ENCODE results near the gene MAN1A2. TPM values are rescaled to one million over a fixed set of nuclear protein-coding genes. Genes with fewer than 3 reads are reported as not detected.

Gene MAN1A2
- total RNA-seq, 1 experiment from 2014 or later = 21.1 TPM

DNA sequence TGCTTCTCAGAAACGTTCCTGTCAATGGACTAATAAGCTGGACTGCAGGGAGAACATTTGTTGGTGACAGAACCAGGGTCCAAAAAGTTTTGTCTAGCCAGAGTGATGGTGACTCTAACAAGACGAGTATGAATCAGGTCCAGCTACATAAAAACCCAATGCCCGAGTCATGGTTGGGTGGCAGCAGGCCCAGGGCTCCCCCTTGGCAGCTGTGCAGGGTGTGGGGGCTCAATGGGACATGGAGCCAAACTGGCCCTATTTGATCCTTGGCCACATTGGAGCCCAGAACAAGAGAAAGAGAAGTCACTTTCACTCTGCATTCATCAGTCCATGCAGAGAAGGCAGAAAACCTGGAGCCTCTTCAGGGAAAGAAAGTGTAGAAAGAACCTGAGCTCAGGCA lies 200.7 kb downstream of the MAN1A2 start:
- no peak overlapping the region for H3K9ac ChIP-seq (ENCODE audit: low read length)
- no peaks in the 10 kb centered on the region for H3K9me2 ChIP-seq (replicated peaks; ENCODE audit: low read length)
- no peak for DNase-seq
- H3K27me3 ChIP-seq (ENCODE audit: low read length) = no peaks in the 10 kb centered on the region
- no peaks in the 10 kb centered on the region for H3K79me2 ChIP-seq (ENCODE audit: low read length)
- TF ChIP-seq EZH2phosphoT487 (IDR thresholded peaks at IDR 0.05; ENCODE audit: borderline replicate concordance, low read length) (no peak), EZH2 (IDR thresholded peaks at IDR 0.05; ENCODE audit: low read length, unreplicated experiment) (no peak), CTCF (conservative IDR thresholded peaks at IDR 0.05; ENCODE audit: low read depth, low read length) (no peak)
- no peaks in the 10 kb centered on the region for H4K20me1 ChIP-seq (ENCODE audit: low read length)
- intact Hi-C loops (cut with micrococcal nuclease) = no loop called here
- no peak overlapping the region for H2AFZ ChIP-seq (ENCODE audit: low read length)
- CTCF ChIA-PET = no interaction called here
- H3K4me1 ChIP-seq (ENCODE audit: insufficient read depth, low read length) = peaks cover 25% of the 10 kb centered on the region
- H3K4me2 ChIP-seq (ENCODE audit: low read length) = no peak overlapping the region
- H3K27ac ChIP-seq (ENCODE audit: low read length) = no peak overlapping the region
- H3K4me3 ChIP-seq (ENCODE audit: low read length) = no peak overlapping the region
- H3K36me3 ChIP-seq (ENCODE audit: low read depth, low read length) = no peaks in the 10 kb centered on the region
- H3F3A ChIP-seq (ENCODE audit: low read length, unreplicated experiment) = no peaks in the 10 kb centered on the region
- ATAC-seq = no peak
- POLR2A ChIA-PET (ENCODE audit: unreplicated experiment) = no interaction called here
- no TSS peak for BruUV-seq (replicated peaks)
- no peaks in the 10 kb centered on the region for H3K9me3 ChIP-seq (ENCODE audit: low read length)

DNA sequence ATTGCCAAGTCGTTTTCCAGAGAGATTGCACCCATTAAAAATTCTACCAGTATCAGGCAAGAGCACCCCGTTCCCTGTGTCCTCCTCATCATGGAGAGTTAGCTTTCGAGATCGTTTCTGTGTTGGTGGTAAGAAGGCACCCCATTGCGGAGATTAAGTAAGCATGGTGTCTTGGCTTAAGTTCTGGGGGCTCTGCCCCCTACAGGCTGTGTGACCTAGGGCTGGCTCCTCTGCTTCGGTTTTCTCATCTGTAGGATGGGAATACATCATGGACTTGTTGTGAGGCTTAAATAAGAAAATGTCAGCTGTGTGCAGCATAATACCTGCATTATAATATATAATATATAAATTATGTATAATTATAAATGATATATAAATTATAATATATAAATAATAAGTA lies 201.8 kb downstream of the MAN1A2 start:
- Histone ChIP-seq H4K20me1 (ENCODE audit: low read length) (no peaks in the 10 kb centered on the region), H3K79me2 (ENCODE audit: low read length) (no peaks in the 10 kb centered on the region), H3K4me2 (ENCODE audit: low read length) (no peak overlapping the region), H3K36me3 (ENCODE audit: low read depth, low read length) (no peaks in the 10 kb centered on the region), H3K27me3 (ENCODE audit: low read length) (no peaks in the 10 kb centered on the region), H2AFZ (ENCODE audit: low read length) (no peak overlapping the region), H3F3A (ENCODE audit: low read length, unreplicated experiment) (no peaks in the 10 kb centered on the region), H3K9me2 (replicated peaks; ENCODE audit: low read length) (no peaks in the 10 kb centered on the region), H3K27ac (ENCODE audit: low read length) (no peak overlapping the region), H3K4me3 (ENCODE audit: low read length) (no peak overlapping the region), H3K4me1 (ENCODE audit: insufficient read depth, low read length) (peaks cover 22% of the 10 kb centered on the region), H3K9ac (ENCODE audit: low read length) (no peak overlapping the region), H3K9me3 (ENCODE audit: low read length) (no peaks in the 10 kb centered on the region)
- POLR2A ChIA-PET (ENCODE audit: unreplicated experiment) = interaction anchor here (0.5 kb wide), 1 partner anchor 225 kb away, joined by 5 read pairs; no protein-coding TSS in a partner anchor
- TF ChIP-seq EZH2 (IDR thresholded peaks at IDR 0.05; ENCODE audit: low read length, unreplicated experiment) (no peak), EZH2phosphoT487 (IDR thresholded peaks at IDR 0.05; ENCODE audit: borderline replicate concordance, low read length) (no peak), CTCF (conservative IDR thresholded peaks at IDR 0.05; ENCODE audit: low read depth, low read length) (no peak)
- no TSS peak for BruUV-seq (replicated peaks)
- CTCF ChIA-PET = no interaction called here
- ATAC-seq (no peak), DNase-seq (no peak)
- intact Hi-C loops (cut with micrococcal nuclease) = no loop called here

GRCh38 chr1:117569856-117570255 lies 202.6 kb downstream of the MAN1A2 start:
- CTCF ChIA-PET = no interaction called here

More at GRCh38 chr1:117569856-117570255, 202.6 kb downstream of the MAN1A2 start:
- Histone ChIP-seq H3K9me2 (replicated peaks; ENCODE audit: low read length) (no peaks in the 10 kb centered on the region), H3K36me3 (ENCODE audit: low read depth, low read length) (no peaks in the 10 kb centered on the region), H3K4me1 (ENCODE audit: insufficient read depth, low read length) (peaks cover 22% of the 10 kb centered on the region), H3K9me3 (ENCODE audit: low read length) (no peaks in the 10 kb centered on the region), H3K79me2 (ENCODE audit: low read length) (no peaks in the 10 kb centered on the region), H3K9ac (ENCODE audit: low read length) (no peak overlapping the region), H3K27me3 (ENCODE audit: low read length) (no peaks in the 10 kb centered on the region), H4K20me1 (ENCODE audit: low read length) (no peaks in the 10 kb centered on the region), H3K4me2 (ENCODE audit: low read length) (no peak overlapping the region), H3K27ac (ENCODE audit: low read length) (no peak overlapping the region), H2AFZ (ENCODE audit: low read length) (peak overlapping the region; percentile 35; the same call in 1 of the 2 replicates), H3K4me3 (ENCODE audit: low read length) (no peak overlapping the region), H3F3A (ENCODE audit: low read length, unreplicated experiment) (no peaks in the 10 kb centered on the region)
- ATAC-seq (no peak), DNase-seq (no peak)
- BruUV-seq (replicated peaks) = no TSS peak
- POLR2A ChIA-PET (ENCODE audit: unreplicated experiment) = no interaction called here
- intact Hi-C loops (cut with micrococcal nuclease) = no loop called here
- no peak for TF ChIP-seq EZH2 (IDR thresholded peaks at IDR 0.05; ENCODE audit: low read length, unreplicated experiment)
- TF ChIP-seq EZH2phosphoT487 (IDR thresholded peaks at IDR 0.05; ENCODE audit: borderline replicate concordance, low read length) = no peak
- no peak for TF ChIP-seq CTCF (conservative IDR thresholded peaks at IDR 0.05; ENCODE audit: low read depth, low read length)
